ENCODE results near the gene OXSR1. TPM values are rescaled to one million over a fixed set of nuclear protein-coding genes. Genes with fewer than 3 reads are reported as not detected.

Gene OXSR1
- total RNA-seq, 1 donor from 2014 or later = 41.1 TPM

DNA sequence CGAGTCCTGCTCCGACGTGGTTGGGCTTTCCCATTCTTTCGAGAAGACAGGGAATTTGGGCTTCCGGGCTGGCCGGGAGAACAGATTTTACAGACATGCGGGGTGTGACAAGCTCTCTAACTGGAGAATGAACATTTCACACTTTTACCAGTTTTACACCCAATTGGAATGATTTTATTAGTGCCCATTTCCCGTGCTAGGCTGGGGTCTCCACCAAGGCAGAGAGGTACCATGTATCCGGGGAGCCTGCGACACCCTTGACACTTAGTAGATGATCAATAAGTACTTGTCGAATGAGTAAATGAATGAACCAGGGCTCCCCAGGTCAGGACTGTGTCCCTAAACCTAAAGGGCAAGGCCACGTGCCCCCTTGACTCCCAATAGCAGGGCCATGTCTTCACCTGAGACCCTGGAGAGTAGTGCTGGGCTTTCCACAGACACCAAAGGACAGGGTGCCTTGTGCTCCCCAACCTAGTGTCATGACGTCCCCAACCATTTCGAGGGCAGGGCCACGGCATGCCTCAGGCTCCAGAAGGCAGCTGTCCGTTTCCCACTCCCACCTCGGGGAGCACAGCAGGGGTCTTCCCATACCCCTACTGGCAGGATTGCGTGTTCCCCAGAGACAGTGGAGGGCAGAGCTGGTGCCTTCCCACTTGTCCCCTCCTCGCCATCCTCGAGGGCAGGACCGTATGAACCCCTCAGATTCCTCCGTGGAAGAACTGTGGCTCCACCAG, 27.6 kb upstream of the OXSR1 start:
- peaks cover 43% of the 10 kb centered on the region for H3K4me1 Mint-ChIP-seq (ENCODE audit: unreplicated experiment)
- peak overlapping the region; percentile 92 for H3K4me3 Mint-ChIP-seq
- peak; percentile 50 for TF ChIP-seq CTCF (conservative IDR thresholded peaks at IDR 0.05)
- H3K27ac Mint-ChIP-seq = peak overlapping the region; percentile 95
- DNase-seq (ENCODE audit: extremely low spot score, unreplicated experiment) = no peak
- H3K36me3 Mint-ChIP-seq = peaks cover 19% of the 10 kb centered on the region
- no peaks in the 10 kb centered on the region for H3K9me3 Mint-ChIP-seq
- no peaks in the 10 kb centered on the region for H3K27me3 Mint-ChIP-seq

GRCh38 chr3:38138349-38139190, 26.8 kb upstream of the OXSR1 start, which contains the start of gene MYD88:
Gene MYD88, plus strand, starts transcription at chr3:38138661. Its CDS starts 40 bp downstream, at chr3:38138701.
- DNase-seq (ENCODE audit: extremely low spot score, unreplicated experiment) = peak; percentile 80
- peaks cover 35% of the 10 kb centered on the region for H3K4me1 Mint-ChIP-seq (ENCODE audit: unreplicated experiment)
- H3K27me3 Mint-ChIP-seq = no peaks in the 10 kb centered on the region
- peak; percentile 8 for TF ChIP-seq CTCF (conservative IDR thresholded peaks at IDR 0.05)
- H3K9me3 Mint-ChIP-seq = no peaks in the 10 kb centered on the region
- peaks cover 12% of the 10 kb centered on the region for H3K36me3 Mint-ChIP-seq
- peak within 1 kb of the TSS; percentile 92 for H3K4me3 Mint-ChIP-seq
- peak within 1 kb of the TSS; percentile 95 for H3K27ac Mint-ChIP-seq

DNA sequence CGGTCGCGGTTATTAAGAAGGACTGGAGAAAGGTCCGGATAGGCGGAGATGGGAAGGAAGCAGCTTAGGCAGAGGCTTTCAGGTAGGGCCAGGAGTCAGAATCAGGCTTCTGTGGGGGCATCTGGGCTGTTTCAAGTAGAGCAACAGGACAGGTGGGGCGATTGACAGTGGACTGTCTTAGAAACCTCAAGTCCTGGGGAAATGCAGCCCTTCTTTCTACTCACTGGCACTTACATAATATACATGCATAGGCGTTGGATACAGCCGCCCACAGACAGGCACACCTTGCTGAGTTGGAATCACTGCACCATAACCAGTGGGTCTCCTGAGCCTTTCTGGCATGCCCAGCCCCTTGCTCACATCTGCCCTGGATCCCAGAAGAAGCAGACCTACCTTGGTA, 26.1 kb upstream of the OXSR1 start:
- Mint-ChIP-seq H3K9me3 (no peaks in the 10 kb centered on the region), H3K4me1 (ENCODE audit: unreplicated experiment) (peaks cover 32% of the 10 kb centered on the region)

DNA sequence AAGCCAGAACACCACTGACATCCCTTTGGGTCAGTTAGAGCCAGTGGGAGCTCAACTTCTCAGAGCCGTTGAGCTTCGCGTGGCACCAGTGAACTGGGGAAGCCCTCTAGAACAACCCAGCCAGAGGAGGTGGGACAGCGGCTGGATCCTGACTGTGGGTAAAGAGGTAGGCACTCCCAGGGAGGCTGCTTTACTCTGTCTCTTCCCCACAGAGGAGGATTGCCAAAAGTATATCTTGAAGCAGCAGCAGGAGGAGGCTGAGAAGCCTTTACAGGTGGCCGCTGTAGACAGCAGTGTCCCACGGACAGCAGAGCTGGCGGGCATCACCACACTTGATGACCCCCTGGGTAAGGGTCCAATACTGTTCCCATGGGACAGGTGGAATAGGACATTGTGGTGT, 25.7 kb upstream of the OXSR1 start:
- Mint-ChIP-seq H3K9me3 (no peaks in the 10 kb centered on the region), H3K4me3 (peak overlapping the region; percentile 92), H3K27me3 (no peaks in the 10 kb centered on the region), H3K4me1 (ENCODE audit: unreplicated experiment) (peaks cover 28% of the 10 kb centered on the region), H3K36me3 (peaks cover 8% of the 10 kb centered on the region), H3K27ac (peak overlapping the region; percentile 95)
- peak; percentile 55 for DNase-seq (ENCODE audit: extremely low spot score, unreplicated experiment)
- TF ChIP-seq CTCF (conservative IDR thresholded peaks at IDR 0.05) = no peak

More for the DNA sequence above, 26.1 kb upstream of the OXSR1 start:
- no peak for TF ChIP-seq CTCF (conservative IDR thresholded peaks at IDR 0.05)
- peak overlapping the region; percentile 95 for H3K27ac Mint-ChIP-seq
- DNase-seq (ENCODE audit: extremely low spot score, unreplicated experiment) = peak; percentile 52
- H3K36me3 Mint-ChIP-seq = peaks cover 11% of the 10 kb centered on the region
- peak overlapping the region; percentile 92 for H3K4me3 Mint-ChIP-seq
- H3K27me3 Mint-ChIP-seq = no peaks in the 10 kb centered on the region

DNA sequence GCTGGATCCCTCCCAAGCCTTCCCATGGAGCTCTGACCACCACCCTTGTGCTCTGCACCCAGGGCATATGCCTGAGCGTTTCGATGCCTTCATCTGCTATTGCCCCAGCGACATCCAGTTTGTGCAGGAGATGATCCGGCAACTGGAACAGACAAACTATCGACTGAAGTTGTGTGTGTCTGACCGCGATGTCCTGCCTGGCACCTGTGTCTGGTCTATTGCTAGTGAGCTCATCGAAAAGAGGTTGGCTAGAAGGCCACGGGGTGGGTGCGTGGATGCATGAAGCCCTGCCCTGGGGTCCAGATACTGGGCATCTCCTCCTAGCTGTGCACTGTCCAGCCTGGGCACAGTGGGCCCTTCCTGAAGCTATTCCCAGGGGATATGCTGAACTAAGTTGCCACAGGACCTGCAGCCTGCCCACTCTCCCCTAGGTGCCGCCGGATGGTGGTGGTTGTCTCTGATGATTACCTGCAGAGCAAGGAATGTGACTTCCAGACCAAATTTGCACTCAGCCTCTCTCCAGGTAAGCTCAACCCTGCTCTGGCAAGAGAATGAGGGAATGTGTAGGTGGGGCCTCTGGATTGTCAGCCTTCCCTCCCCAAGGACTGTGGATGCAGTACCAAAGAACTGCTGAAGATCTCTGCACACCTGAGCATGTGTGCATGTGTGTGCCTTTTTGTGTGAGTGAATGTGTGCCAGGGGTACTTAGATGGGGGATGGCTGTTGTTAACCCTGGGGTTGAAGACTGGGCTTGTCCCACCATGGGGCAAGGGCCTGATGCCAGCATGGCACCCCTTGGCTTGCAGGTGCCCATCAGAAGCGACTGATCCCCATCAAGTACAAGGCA, 24.8 kb upstream of the OXSR1 start:
- Mint-ChIP-seq H3K27ac (no peak overlapping the region), H3K4me1 (ENCODE audit: unreplicated experiment) (peaks cover 21% of the 10 kb centered on the region), H3K36me3 (peaks cover 8% of the 10 kb centered on the region), H3K9me3 (no peaks in the 10 kb centered on the region), H3K27me3 (no peaks in the 10 kb centered on the region), H3K4me3 (peak overlapping the region; percentile 92)
- peak; percentile 58 for DNase-seq (ENCODE audit: extremely low spot score, unreplicated experiment)
- no peak for TF ChIP-seq CTCF (conservative IDR thresholded peaks at IDR 0.05)
